HG03045 (cell line): ENCODE data around the gene FAM107A.

Experiments used
- ATAC-seq: cut with Tn5 transposase; IDR thresholded peaks from one replicate; pipeline ENCODE4 v1.9.1; 2021; ENCODE audit warnings: mild to moderate bottlenecking, moderate library complexity; ENCODE audit not compliant: unreplicated experiment

The FAM107A gene

GRCh38 chr3:58568572-58569286, 8.5 kb downstream of the FAM107A start:
- no peak for ATAC-seq

GRCh38 chr3:58567251-58567515, 10.0 kb downstream of the FAM107A start:
- no peak for ATAC-seq

GRCh38 chr3:58566398-58567250, 10.6 kb downstream of the FAM107A start:
- no peak for ATAC-seq

GRCh38 chr3:58565621-58566397, 11.4 kb downstream of the FAM107A start:
- no peak for ATAC-seq

- ATAC-seq: no peak
These were observed 12.6 kb downstream of the FAM107A start for GRCh38 chr3:58564456-58565160.

GRCh38 chr3:58564054-58564453, 13.1 kb downstream of the FAM107A start:
- no peak for ATAC-seq

- ATAC-seq: no peak
These were observed 13.7 kb downstream of the FAM107A start for GRCh38 chr3:58563386-58564035.

GRCh38 chr3:58562498-58562897, 14.7 kb downstream of the FAM107A start:
- no peak for ATAC-seq

- ATAC-seq: no peak
These were observed 16.4 kb downstream of the FAM107A start for GRCh38 chr3:58560771-58561311.

GRCh38 chr3:58559586-58559985, 17.6 kb downstream of the FAM107A start:
- no peak for ATAC-seq

- ATAC-seq: no peak
These were observed 19.7 kb downstream of the FAM107A start for GRCh38 chr3:58557491-58557890.

- ATAC-seq: no peak
These were observed 20.4 kb downstream of the FAM107A start for GRCh38 chr3:58556761-58557221.

- ATAC-seq: no peak
These were observed 21.2 kb downstream of the FAM107A start for GRCh38 chr3:58556001-58556400.

GRCh38 chr3:58555203-58555602, 22.0 kb downstream of the FAM107A start:
- ATAC-seq: no peak

- no peak for ATAC-seq
These were observed 24.2 kb downstream of the FAM107A start for GRCh38 chr3:58553003-58553402.

- no peak for ATAC-seq
These were observed 25.5 kb downstream of the FAM107A start for GRCh38 chr3:58551636-58552180.

- no peak for ATAC-seq
These were observed 32.6 kb downstream of the FAM107A start for GRCh38 chr3:58544541-58544940.

GRCh38 chr3:58540176-58540858, 36.9 kb downstream of the FAM107A start:
- ATAC-seq: no peak

GRCh38 chr3:58539626-58540025, 37.6 kb downstream of the FAM107A start:
- no peak for ATAC-seq
